H1 (cell line): ENCODE data around the gene TMIGD3. TPM values are rescaled to one million over a fixed set of nuclear protein-coding genes. Genes with fewer than 3 reads are reported as not detected.

Experiments used
- CTCF ChIA-PET: fragments of 300-600 bp; sonication (Branson Sonifier 250); formaldehyde crosslinking; loops from one replicate; lab custom pipeline; 2021; ENCODE audit not compliant: partially characterized antibody; lab: Charles Lee
- POLR2A ChIA-PET: fragments of 300-600 bp; sonication (Branson Sonifier 250); formaldehyde crosslinking; loops from one replicate; lab custom pipeline; 2021; ENCODE audit warnings: inconsistent platforms; ENCODE audit not compliant: partially characterized antibody; lab: Charles Lee
- DNase-seq, 2 experiments: peaks; one replicate each; pipeline versions ENCODE4 v3.0.0 to v3.0.0-alpha.2; 2010 to 2022; ENCODE audit warnings: low spot score in 2 of 2, low read depth in 1 of 2, mixed read lengths in 1 of 2
- FAIRE-seq: peaks from 2 replicates; lab custom pipeline; 2011; peaks lifted over from hg19 to GRCh38; lab: Jason Lieb, UNC
- H2AFZ ChIP-seq: 2 replicates; pipeline ENCODE4 v1.8.1; 2012; ENCODE audit warnings: low read length, inconsistent platforms
- H2AK5ac ChIP-seq: 2 replicates; pipeline ENCODE4 v1.6.1; 2013; ENCODE audit warnings: low read depth, low read length
- H2BK120ac ChIP-seq: replicated peaks from 2 replicates; pipeline ENCODE3; 2013; ENCODE audit warnings: low read depth, low read length, inconsistent platforms
- H2BK12ac ChIP-seq: 2 replicates; pipeline ENCODE4 v1.6.1; 2013; ENCODE audit warnings: low read depth, low read length
- H2BK15ac ChIP-seq: 2 replicates; pipeline ENCODE4 v1.6.1; 2013; ENCODE audit warnings: low read length
- H2BK20ac ChIP-seq: 2 replicates; pipeline ENCODE4 v1.6.1; 2013; ENCODE audit warnings: low read length
- H2BK5ac ChIP-seq: 2 replicates; pipeline ENCODE4 v1.6.1; 2013; ENCODE audit warnings: low read depth, low read length
- H3K14ac ChIP-seq: 2 replicates; pipeline ENCODE4 v1.6.1; 2013; ENCODE audit warnings: inconsistent platforms; ENCODE audit not compliant: insufficient read length
- H3K18ac ChIP-seq: 2 replicates; pipeline ENCODE4 v1.6.1; 2013; ENCODE audit warnings: low read length; ENCODE audit errors: extremely low read depth
- H3K23ac ChIP-seq: 2 replicates; pipeline ENCODE4 v1.6.1; 2013; ENCODE audit warnings: inconsistent platforms; ENCODE audit not compliant: insufficient read length
- H3K23me2 ChIP-seq: 2 replicates; pipeline ENCODE4 v1.6.1; 2013; ENCODE audit warnings: low read depth, low read length
- H3K27ac ChIP-seq: 2 replicates; pipeline ENCODE4 v1.6.1; 2011; ENCODE audit warnings: low read depth, low read length, inconsistent platforms
- H3K27me3 ChIP-seq, 4 experiments: replicated peaks in 1 of 4; 1 replicate in 1 of 4; 2 replicates in 3 of 4; pipeline versions ENCODE4 v1.6.1 to v1.8.1; 2011 to 2013; ENCODE audit warnings: low read length in 3 of 4, mild to moderate bottlenecking in 3 of 4, inconsistent platforms in 2 of 4, mixed read lengths in 2 of 4, moderate library complexity in 1 of 4; ENCODE audit not compliant: control insufficient read depth in 3 of 4, insufficient read depth in 3 of 4; ENCODE audit errors: extremely low read depth in 1 of 4
- H3K36me3 ChIP-seq, 4 experiments: 2 replicates each; pipeline versions ENCODE4 v1.6.1 to v1.8.1; 2011 to 2013; ENCODE audit warnings: mild to moderate bottlenecking in 4 of 4, low read length in 3 of 4, moderate library complexity in 2 of 4, control low read depth in 1 of 4, inconsistent platforms in 1 of 4; ENCODE audit not compliant: insufficient read depth in 4 of 4, control insufficient read depth in 2 of 4
- H3K4ac ChIP-seq: replicated peaks from 2 replicates; pipeline ENCODE3; 2013; ENCODE audit warnings: low read length, low read depth, mixed read lengths, inconsistent platforms; ENCODE audit not compliant: insufficient read length
- H3K4me1 ChIP-seq, 4 experiments: replicated peaks in 1 of 4; 1 replicate in 1 of 4; 2 replicates in 3 of 4; pipeline versions ENCODE4 v1.6.1 to v1.8.1; 2011 to 2013; ENCODE audit warnings: low read length in 3 of 4, inconsistent platforms in 2 of 4, mixed read lengths in 1 of 4; ENCODE audit not compliant: insufficient read depth in 4 of 4, control insufficient read depth in 3 of 4
- H3K4me2 ChIP-seq, 2 experiments: 2 replicates each; pipeline versions ENCODE4 v1.6.1 to v1.8.1; 2011 to 2013; ENCODE audit warnings: low read depth in 2 of 2, low read length in 2 of 2, control low read depth in 1 of 2, inconsistent platforms in 1 of 2, mild to moderate bottlenecking in 1 of 2; ENCODE audit not compliant: insufficient read depth in 1 of 2
- H3K4me3 ChIP-seq, 4 experiments: fragments of 200-600, 300-600 bp in 1 of 4; sonication (generic), shearing (Covaris generic), sonication (Bioruptor Twin) in 1 of 4; 2 replicates each; pipeline versions ENCODE4 v1.5.1 to v1.8.1; 2011 to 2016; ENCODE audit warnings: low read length in 4 of 4, low read depth in 3 of 4, control low read depth in 2 of 4, inconsistent platforms in 2 of 4, mild to moderate bottlenecking in 2 of 4, mixed read lengths in 1 of 4, moderate library complexity in 1 of 4; ENCODE audit not compliant: insufficient read depth in 2 of 4; ENCODE audit errors: extremely low read depth in 1 of 4
- H3K56ac ChIP-seq: replicated peaks from 2 replicates; pipeline ENCODE3; 2013; ENCODE audit warnings: low read depth, mild to moderate bottlenecking, mixed read lengths, low read length, inconsistent platforms; ENCODE audit not compliant: insufficient read length
- H3K79me1 ChIP-seq: 2 replicates; pipeline ENCODE4 v1.6.1; 2013; ENCODE audit warnings: low read depth, low read length, control low read depth
- H3K79me2 ChIP-seq, 2 experiments: 2 replicates each; pipeline versions ENCODE4 v1.6.1 to v1.8.1; 2012 to 2013; ENCODE audit warnings: low read length in 2 of 2, mild to moderate bottlenecking in 2 of 2, inconsistent platforms in 1 of 2; ENCODE audit not compliant: insufficient read depth in 2 of 2, control insufficient read depth in 1 of 2
- H3K9ac ChIP-seq, 4 experiments: replicated peaks in 1 of 4; 1 replicate in 1 of 4; 2 replicates in 3 of 4; pipeline versions ENCODE4 v1.6.1 to v1.8.1; 2011 to 2013; ENCODE audit warnings: low read depth in 3 of 4, low read length in 3 of 4, control low read depth in 2 of 4, mild to moderate bottlenecking in 2 of 4, moderate library complexity in 2 of 4, inconsistent platforms in 1 of 4; ENCODE audit errors: extremely low read depth in 1 of 4
- H3K9me3 ChIP-seq, 2 experiments: 2 replicates each; pipeline versions ENCODE4 v1.6.1 to v1.8.1; 2012 to 2013; ENCODE audit warnings: mild to moderate bottlenecking in 2 of 2, moderate library complexity in 2 of 2, control low read depth in 1 of 2, inconsistent platforms in 1 of 2, low read depth in 1 of 2, low read length in 1 of 2, mixed read lengths in 1 of 2; ENCODE audit not compliant: insufficient read depth in 2 of 2
- H4K20me1 ChIP-seq, 2 experiments: replicated peaks in 1 of 2; 2 replicates each; pipeline versions ENCODE3 to v1.8.1; 2011 to 2013; ENCODE audit warnings: inconsistent platforms in 2 of 2, low read length in 2 of 2, mild to moderate bottlenecking in 1 of 2; ENCODE audit not compliant: insufficient read depth in 2 of 2, control insufficient read depth in 1 of 2
- H4K5ac ChIP-seq: 2 replicates; pipeline ENCODE4 v1.6.1; 2013; ENCODE audit warnings: low read length, low read depth, mixed read lengths, inconsistent platforms; ENCODE audit not compliant: insufficient read length
- H4K8ac ChIP-seq: 2 replicates; pipeline ENCODE4 v1.8.0; 2013; ENCODE audit warnings: mild to moderate bottlenecking, moderate library complexity, low read length, inconsistent platforms; ENCODE audit not compliant: insufficient read depth; ENCODE audit errors: extremely low read depth
- H4K91ac ChIP-seq: replicated peaks from 2 replicates; pipeline ENCODE3; 2013; ENCODE audit warnings: low read length, mixed read lengths, inconsistent platforms; ENCODE audit not compliant: insufficient read length
- RBBP5 ChIP-seq: IDR thresholded peaks from 2 replicates; pipeline ENCODE4 v1.7.1; 2012; ENCODE audit warnings: low read depth, mild to moderate bottlenecking, inconsistent platforms, low read length, moderate library complexity, borderline replicate concordance
- WGBS, 2 experiments: shearing (Covaris generic) in 1 of 2; methylation state at CpG; one replicate each; pipeline versions ENCODE4 v1.1.6 to v1.1.7; 2013 to 2015; ENCODE audit warnings: low lambda C conversion rate in 2 of 2, mixed read lengths in 2 of 2, inconsistent platforms in 1 of 2, low coverage in 1 of 2, missing lambda C conversion rate in 1 of 2; ENCODE audit not compliant: insufficient replicate concordance in 2 of 2, insufficient coverage in 1 of 2, insufficient read length in 1 of 2; ENCODE audit errors: extremely low coverage in 1 of 2, missing lambda C conversion rate in 1 of 2; 5-methylcytosine and 5-hydroxymethylcytosine counted together
- polyA plus RNA-seq, 7 experiments: library from polyadenylated mRNA; depleted of rRNA in 3 of 7; stranded (reverse) in 5 of 7; unstranded in 2 of 7; fragments of >200 nt in 5 of 7; fragments of 200-250 nt in 2 of 7; gene quantifications; 1 replicate in 5 of 7; 2 replicates in 1 of 7; 4 replicates in 1 of 7; pipeline versions ENCODE4 v1.2.1 to v1.2.3, GENCODE V29; 2011 to 2013; ENCODE audit warnings: missing spikeins in 2 of 7, mixed read lengths in 2 of 7
- total RNA-seq: library from RNA; stranded (reverse); fragmentation: NEBNext Ultra II Directional; extraction: Animal tissue kit (Norgen Biotek cat#: 25700); gene quantifications from 2 replicates; pipeline ENCODE4 v1.2.1, GENCODE V29; 2021

The TMIGD3 gene
- total and polyA plus RNA-seq, 2 of the 8 experiments (the other 6 are each of a cell fraction or from before 2014, with no cell fraction given) = not detected

DNA sequence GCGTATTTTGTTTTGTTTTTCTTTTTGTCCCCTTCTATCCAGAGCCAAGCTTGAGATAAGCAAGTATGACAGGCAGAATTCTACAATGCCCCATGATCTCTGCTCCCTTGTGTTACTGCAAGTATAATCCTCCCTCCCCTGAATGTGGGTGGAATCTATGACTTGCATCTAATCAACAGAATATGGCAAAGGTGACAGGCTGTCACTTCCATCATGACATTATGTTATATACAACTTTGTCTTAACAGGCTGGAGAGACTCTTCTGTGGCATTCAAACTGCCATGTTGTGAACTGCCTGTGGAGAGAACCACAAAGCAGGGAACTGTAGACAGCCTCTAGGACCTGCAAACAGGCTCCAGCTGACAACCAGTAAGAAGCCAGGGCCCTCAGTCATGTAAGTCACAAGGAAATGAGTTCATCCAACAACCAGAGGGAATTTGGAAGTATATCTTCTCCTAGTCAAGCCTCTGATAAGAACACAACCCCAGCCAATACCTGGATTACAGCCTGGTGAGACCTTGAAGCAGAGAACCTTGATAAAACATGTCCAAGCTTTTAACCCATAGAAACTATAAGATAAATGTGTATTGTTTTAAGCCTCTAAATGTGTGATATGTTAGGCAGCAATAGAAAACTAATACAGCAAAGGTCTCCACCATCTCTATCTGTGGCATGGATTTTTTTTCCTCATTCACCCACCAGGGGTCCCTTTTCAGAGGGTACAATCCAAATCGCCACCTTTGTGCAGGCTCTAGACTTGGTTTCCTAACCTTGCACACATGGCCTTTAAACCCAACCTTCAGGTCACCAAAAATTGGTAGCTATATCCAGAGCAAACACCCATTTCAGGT, 35.3 kb downstream of the TMIGD3 start:
- no peak for TF ChIP-seq RBBP5
- CTCF ChIA-PET = interaction anchor here (0.7 to 1.2 kb wide), 3 partner anchors 10 to 55 kb away, joined by 3 to 4 read pairs (median 3); no protein-coding TSS in a partner anchor
- Histone ChIP-seq H3K9me3 (no peaks in the 10 kb centered on the region), H3K4me2 (no peak overlapping the region), H2BK20ac (no peak overlapping the region), H3K23me2 (no peaks in the 10 kb centered on the region), H3K79me2 (no peaks in the 10 kb centered on the region), H4K20me1 (no peaks in the 10 kb centered on the region), H2AFZ (no peak overlapping the region), H3K4ac (no peak overlapping the region), H4K91ac (no peak overlapping the region), H3K36me3 (peaks cover 0 to 3% (median 0%) of the 10 kb centered on the region in 4 experiments; a peak in 3 of 8 replicates), H3K4me3 (no peak overlapping the region), H3K4me1 (no peaks in the 10 kb centered on the region), H3K27me3 (no peaks in the 10 kb centered on the region), H2BK5ac (no peak overlapping the region), H2AK5ac (no peak overlapping the region), H3K9ac (no peak overlapping the region), H4K5ac (no peak overlapping the region), H2BK15ac (no peak overlapping the region), H3K79me1 (no peaks in the 10 kb centered on the region), H3K18ac (no peak overlapping the region), H3K14ac (no peak overlapping the region), H3K56ac (no peak overlapping the region), H2BK12ac (no peak overlapping the region), H3K23ac (no peak overlapping the region), H4K8ac (no peak overlapping the region), H2BK120ac (no peak overlapping the region), H3K27ac (no peak overlapping the region)
- FAIRE-seq = no peak
- POLR2A ChIA-PET = no interaction called here
- WGBS, 2 experiments = 92% methylated on average over 2 of the region's 2 CpGs; no CpG with 5 or more reads in 1 of the 2 experiments
- DNase-seq = no peak
